MG63 (cell line): Measurements from ENCODE around the gene MALT1. TPM values are rescaled to one million over a fixed set of nuclear protein-coding genes. Genes with fewer than 3 reads are reported as not detected.
"Not testable (repeated sequence)": the region's sequence is repeated elsewhere in the genome, so short reads cannot be mapped to it uniquely, and the experiment has no call there.

Experiments used
- DNase-seq: peaks from one replicate; pipeline ENCODE4 v3.0.0-alpha.2; 2020
- H3K27me3 ChIP-seq: fragments of 250-450 bp; sonication (Bioruptor Pico); 2 replicates; pipeline ENCODE4 v1.5.1; 2020; ENCODE audit warnings: mild to moderate bottlenecking, moderate library complexity
- H3K36me3 ChIP-seq: fragments of 250-450 bp; sonication (Bioruptor Pico); 2 replicates; pipeline ENCODE4 v1.5.1; 2020; ENCODE audit warnings: mild to moderate bottlenecking, moderate library complexity
- H3K4me3 ChIP-seq: fragments of 250-450 bp; sonication (Bioruptor Pico); 2 replicates; pipeline ENCODE4 v1.5.1; 2020; ENCODE audit warnings: mild to moderate bottlenecking, moderate library complexity
- H3K9me3 ChIP-seq: fragments of 250-450 bp; sonication (Bioruptor Pico); 2 replicates; pipeline ENCODE4 v1.5.1; 2020; ENCODE audit warnings: mild to moderate bottlenecking, moderate library complexity
- total RNA-seq: library from RNA; depleted of rRNA; stranded (reverse); fragments of >200 nt; shearing (Covaris generic); gene quantifications from 2 replicates; pipeline ENCODE4 v1.2.3, GENCODE V29; 2014; ENCODE audit warnings: low replicate concordance

MALT1 gene
- total RNA-seq, 1 experiment from 2014 or later = 24.6 TPM

- H3K9me3 ChIP-seq = peaks cover 6% of the 10 kb centered on the region; the same call in 1 of the 2 replicates
- H3K36me3 ChIP-seq = no peaks in the 10 kb centered on the region
- H3K27me3 ChIP-seq = no peaks in the 10 kb centered on the region
- H3K4me3 ChIP-seq = no peak overlapping the region
- no peak for DNase-seq
These were observed 25.9 kb upstream of the MALT1 start for GRCh38 chr18:58645398-58645797.

DNA sequence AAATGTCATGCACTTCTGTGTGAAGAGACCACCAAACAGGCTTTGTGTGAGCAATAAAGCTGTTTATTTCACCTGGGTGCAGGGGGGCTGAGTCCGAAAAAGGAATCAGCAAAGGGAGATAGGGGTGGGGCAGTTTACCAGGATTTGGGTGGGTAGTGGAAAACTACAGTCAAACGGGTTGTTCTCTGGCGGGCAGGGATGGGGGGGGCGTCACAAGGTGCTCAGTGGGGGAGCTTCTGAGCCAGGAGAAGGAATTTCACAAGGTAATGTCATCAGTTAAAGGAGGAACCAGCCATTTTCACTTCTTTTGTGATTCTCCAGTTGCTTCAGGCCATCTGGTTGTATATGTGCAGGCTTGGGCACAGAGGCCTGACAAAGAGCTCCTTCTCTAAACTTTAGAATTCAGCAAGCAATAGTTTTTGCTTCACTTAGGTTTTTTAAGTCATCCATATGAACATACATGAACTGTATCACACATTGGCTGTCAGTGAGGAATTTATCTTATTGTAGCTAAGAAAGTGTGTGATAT is 24.9 kb upstream of the MALT1 start:
- Histone ChIP-seq H3K36me3 (no peaks in the 10 kb centered on the region), H3K9me3 (peaks cover 6% of the 10 kb centered on the region; the same call in 1 of the 2 replicates), H3K4me3 (no peak overlapping the region), H3K27me3 (no peaks in the 10 kb centered on the region)
- no peak for DNase-seq

- Histone ChIP-seq H3K27me3 (no peaks in the 10 kb centered on the region), H3K36me3 (no peaks in the 10 kb centered on the region), H3K9me3 (peaks cover 6% of the 10 kb centered on the region; the same call in 1 of the 2 replicates), H3K4me3 (no peak overlapping the region)
- DNase-seq = no peak
These were observed 21.1 kb upstream of the MALT1 start for GRCh38 chr18:58649966-58650816.

- not testable (repeated sequence) for H3K9me3 ChIP-seq, H3K36me3 ChIP-seq, H3K4me3 ChIP-seq, DNase-seq, H3K27me3 ChIP-seq
These were observed 20.4 kb upstream of the MALT1 start for GRCh38 chr18:58650830-58651229.

DNA sequence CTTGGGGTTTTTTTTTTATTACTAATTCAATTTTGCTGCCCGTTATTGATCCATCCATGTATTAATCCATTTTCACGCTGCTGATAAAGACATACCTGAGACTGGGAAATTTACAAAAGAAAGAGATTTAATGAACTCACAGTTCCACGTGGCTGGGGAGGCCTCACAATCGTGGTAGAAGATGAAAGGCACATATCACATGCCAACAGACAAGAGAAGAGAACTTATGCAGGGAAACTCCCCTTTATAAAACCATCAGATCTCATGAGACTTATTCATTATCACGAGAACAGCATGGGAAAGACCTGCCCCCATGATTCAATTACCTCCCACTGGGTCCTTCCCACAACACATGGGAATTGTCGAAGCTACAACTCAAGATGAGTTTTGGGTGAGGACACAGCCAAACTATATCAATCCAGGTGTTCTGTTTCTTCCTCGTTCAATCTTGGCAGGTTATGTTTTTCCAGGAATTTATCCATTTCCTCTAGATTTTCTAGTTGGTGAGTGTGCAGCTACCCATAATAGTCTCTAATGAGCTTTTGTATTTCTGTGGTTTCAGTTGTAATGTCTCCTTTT is 18.0 kb upstream of the MALT1 start:
- H3K27me3 ChIP-seq, H3K4me3 ChIP-seq, DNase-seq, H3K9me3 ChIP-seq, H3K36me3 ChIP-seq: not testable (repeated sequence)

GRCh38 chr18:58653814-58654509 is 17.3 kb upstream of the MALT1 start:
- Histone ChIP-seq H3K36me3 (no peaks in the 10 kb centered on the region), H3K9me3 (no peaks in the 10 kb centered on the region), H3K27me3 (no peaks in the 10 kb centered on the region), H3K4me3 (no peak overlapping the region)
- DNase-seq = no peak

DNA sequence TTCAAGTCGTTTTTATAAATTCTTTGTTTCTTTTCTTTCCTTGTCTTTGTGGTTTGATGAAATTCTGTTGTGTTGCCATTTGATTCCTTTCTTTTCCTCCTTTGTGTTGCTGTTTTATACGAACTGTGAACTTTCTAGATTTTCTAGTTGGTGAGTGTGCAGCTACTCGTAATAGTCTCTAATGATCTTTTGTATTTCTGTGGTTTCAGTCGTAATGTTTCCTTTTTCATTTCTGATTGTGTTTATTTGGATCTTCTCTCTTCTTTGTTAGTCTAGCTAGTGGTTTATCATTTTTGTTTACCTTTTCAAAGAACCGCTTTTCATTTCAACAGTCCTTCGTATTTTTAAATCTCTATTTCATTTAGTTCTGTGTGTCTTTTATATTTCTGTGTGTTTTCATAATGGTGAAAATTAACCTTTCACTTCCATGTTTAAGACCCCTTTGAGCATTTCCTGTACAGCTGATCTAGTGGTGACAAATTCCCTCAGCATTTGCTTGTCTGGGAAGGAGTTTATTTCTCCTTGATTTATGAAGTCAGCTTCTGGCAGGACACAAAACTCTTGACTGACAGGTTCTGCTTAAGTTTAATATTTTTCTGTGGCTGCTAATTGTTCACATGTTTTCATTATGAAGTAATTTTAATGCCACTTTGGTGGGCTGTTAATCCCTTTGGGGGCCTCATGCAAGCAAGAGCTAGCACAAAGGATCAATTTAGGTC is 16.2 kb upstream of the MALT1 start:
- no peak for DNase-seq
- no peaks in the 10 kb centered on the region for H3K36me3 ChIP-seq
- no peaks in the 10 kb centered on the region for H3K27me3 ChIP-seq
- H3K9me3 ChIP-seq = no peaks in the 10 kb centered on the region
- no peak overlapping the region for H3K4me3 ChIP-seq

DNA sequence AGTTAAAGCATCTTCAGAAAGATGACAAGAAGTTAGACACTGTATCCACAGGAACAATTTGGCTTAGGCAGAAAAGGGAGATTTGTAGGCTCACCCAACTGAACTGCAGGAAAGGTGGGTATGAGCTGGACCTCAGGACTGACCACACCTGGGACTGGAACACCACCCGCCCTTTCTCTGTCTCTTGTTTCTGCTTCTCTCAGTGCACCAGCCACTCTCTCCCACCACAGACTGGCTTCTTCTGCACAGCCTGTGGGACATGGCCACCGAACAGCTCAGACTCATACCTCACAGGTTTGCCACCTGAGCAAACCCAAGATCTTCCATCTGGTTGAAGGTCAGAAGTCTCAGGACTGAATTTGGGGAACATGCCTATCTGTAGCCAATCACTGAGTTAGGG is 14.2 kb upstream of the MALT1 start:
- no peaks in the 10 kb centered on the region for H3K36me3 ChIP-seq
- no peak overlapping the region for H3K4me3 ChIP-seq
- no peaks in the 10 kb centered on the region for H3K27me3 ChIP-seq
- H3K9me3 ChIP-seq = no peaks in the 10 kb centered on the region
- no peak for DNase-seq

- H3K27me3 ChIP-seq = no peaks in the 10 kb centered on the region
- H3K9me3 ChIP-seq = no peaks in the 10 kb centered on the region
- H3K4me3 ChIP-seq = no peak overlapping the region
- no peaks in the 10 kb centered on the region for H3K36me3 ChIP-seq
- DNase-seq = no peak
These were observed 13.8 kb upstream of the MALT1 start for GRCh38 chr18:58657494-58657893.

GRCh38 chr18:58659691-58660090 is 11.6 kb upstream of the MALT1 start:
- no peaks in the 10 kb centered on the region for H3K27me3 ChIP-seq
- H3K4me3 ChIP-seq = no peak overlapping the region
- no peaks in the 10 kb centered on the region for H3K9me3 ChIP-seq
- DNase-seq = no peak
- no peaks in the 10 kb centered on the region for H3K36me3 ChIP-seq

DNA sequence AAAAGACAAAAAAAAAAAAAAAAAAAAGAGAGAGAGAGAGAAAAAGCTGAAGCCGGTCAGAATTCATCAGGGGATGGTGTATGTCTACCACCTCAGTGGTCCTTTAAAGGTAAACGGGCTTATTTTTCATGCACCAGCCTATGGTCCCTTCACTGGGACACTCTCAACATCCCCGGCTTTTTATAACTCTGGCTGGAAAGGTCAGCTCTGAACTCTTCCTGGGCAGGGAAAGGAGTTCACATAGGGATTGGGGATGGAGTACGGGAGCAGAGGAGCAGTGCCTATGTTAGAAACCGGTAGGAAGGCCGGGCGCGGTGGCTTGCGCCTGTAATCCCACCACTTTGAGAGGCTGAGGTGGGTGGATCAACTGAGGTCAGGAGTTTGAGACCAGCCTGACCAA is 10.3 kb upstream of the MALT1 start:
- DNase-seq = no peak
- Histone ChIP-seq H3K9me3 (no peaks in the 10 kb centered on the region), H3K36me3 (no peaks in the 10 kb centered on the region), H3K4me3 (no peak overlapping the region), H3K27me3 (no peaks in the 10 kb centered on the region)

- Histone ChIP-seq H3K36me3 (no peaks in the 10 kb centered on the region), H3K9me3 (no peaks in the 10 kb centered on the region), H3K4me3 (no peak overlapping the region), H3K27me3 (no peaks in the 10 kb centered on the region)
- DNase-seq = no peak
These were observed 9.8 kb upstream of the MALT1 start for GRCh38 chr18:58661423-58661822.

DNA sequence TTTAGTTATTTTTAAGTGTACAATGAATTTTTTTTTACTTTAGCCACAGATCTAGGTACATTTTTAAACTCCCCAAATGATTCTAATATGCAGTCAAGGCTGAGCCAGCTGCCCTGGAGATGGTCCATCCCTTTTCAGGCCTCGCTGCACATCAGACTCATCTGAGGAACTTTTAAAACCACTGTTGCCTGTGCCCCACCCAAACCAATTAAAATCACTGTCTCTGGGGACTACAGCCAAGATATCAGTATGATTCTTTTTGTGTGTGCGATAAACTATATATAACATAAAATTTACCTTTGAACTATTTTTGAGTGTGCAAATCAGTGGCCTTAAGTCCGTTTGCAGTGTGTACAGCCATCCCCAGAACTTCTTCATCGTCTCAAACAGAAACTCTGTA is 9.1 kb upstream of the MALT1 start:
- no peak overlapping the region for H3K4me3 ChIP-seq
- peak; percentile 19 for DNase-seq
- no peaks in the 10 kb centered on the region for H3K27me3 ChIP-seq
- H3K36me3 ChIP-seq = no peaks in the 10 kb centered on the region
- no peaks in the 10 kb centered on the region for H3K9me3 ChIP-seq

GRCh38 chr18:58666176-58666575 is 5.1 kb upstream of the MALT1 start:
- DNase-seq = peak; percentile 6
- Histone ChIP-seq H3K4me3 (no peak overlapping the region), H3K9me3 (no peaks in the 10 kb centered on the region), H3K27me3 (no peaks in the 10 kb centered on the region), H3K36me3 (no peaks in the 10 kb centered on the region)

- Histone ChIP-seq H3K9me3 (no peaks in the 10 kb centered on the region), H3K27me3 (no peaks in the 10 kb centered on the region), H3K4me3 (no peak overlapping the region), H3K36me3 (no peaks in the 10 kb centered on the region; the same call in 1 of the 2 replicates)
- no peak for DNase-seq
These were observed 3.1 kb upstream of the MALT1 start for GRCh38 chr18:58668211-58668610.

- H3K27me3 ChIP-seq = no peaks in the 10 kb centered on the region
- no peak overlapping the region for H3K4me3 ChIP-seq
- DNase-seq = peak; percentile 4
- H3K36me3 ChIP-seq = no peaks in the 10 kb centered on the region; the same call in 1 of the 2 replicates
- no peaks in the 10 kb centered on the region for H3K9me3 ChIP-seq
These were observed 2.4 kb upstream of the MALT1 start for GRCh38 chr18:58668897-58669296.
